Measurements from ENCODE around the gene TMEM88.

Gene TMEM88

GRCh38 chr17:7839190-7839875 is 15.5 kb upstream of the TMEM88 start:
- Histone ChIP-seq H3K4me1 (ENCODE audit: control insufficient read depth, insufficient read depth, low read length) (peaks cover 65% of the 10 kb centered on the region), H3K27me3 (ENCODE audit: control insufficient read depth in 1 of 2, insufficient read depth in 2 of 2, low read length in 2 of 2) (no peaks in the 10 kb centered on the region), H3K27ac (ENCODE audit: low read length) (peak overlapping the region; percentile 49), H3K36me3 (ENCODE audit: control insufficient read depth in 2 of 2, insufficient read depth in 2 of 2, low read length in 2 of 2) (peaks cover 3 to 10% of the 10 kb centered on the region in 2 donors), H3K9me3 (ENCODE audit: control insufficient read depth in 2 of 2, low read length in 2 of 2) (no peaks in the 10 kb centered on the region), H3K9ac (ENCODE audit: low read length in 2 of 2) (no peak overlapping the region), H3K4me3 (ENCODE audit: low read length in 2 of 2) (no peak overlapping the region)

- Histone ChIP-seq H3K36me3 (ENCODE audit: control insufficient read depth in 2 of 2, insufficient read depth in 2 of 2, low read length in 2 of 2) (peaks cover 3 to 10% of the 10 kb centered on the region in 2 donors), H3K27me3 (ENCODE audit: control insufficient read depth in 1 of 2, insufficient read depth in 2 of 2, low read length in 2 of 2) (no peaks in the 10 kb centered on the region), H3K4me1 (ENCODE audit: control insufficient read depth, insufficient read depth, low read length) (peaks cover 70% of the 10 kb centered on the region), H3K9ac (ENCODE audit: low read length in 2 of 2) (no peak overlapping the region), H3K4me3 (ENCODE audit: low read length in 2 of 2) (no peak overlapping the region), H3K9me3 (ENCODE audit: control insufficient read depth in 2 of 2, low read length in 2 of 2) (no peaks in the 10 kb centered on the region), H3K27ac (ENCODE audit: low read length) (peak overlapping the region; percentile 49)
Observed at GRCh38 chr17:7839876-7840261, 15.0 kb upstream of the TMEM88 start.

DNA sequence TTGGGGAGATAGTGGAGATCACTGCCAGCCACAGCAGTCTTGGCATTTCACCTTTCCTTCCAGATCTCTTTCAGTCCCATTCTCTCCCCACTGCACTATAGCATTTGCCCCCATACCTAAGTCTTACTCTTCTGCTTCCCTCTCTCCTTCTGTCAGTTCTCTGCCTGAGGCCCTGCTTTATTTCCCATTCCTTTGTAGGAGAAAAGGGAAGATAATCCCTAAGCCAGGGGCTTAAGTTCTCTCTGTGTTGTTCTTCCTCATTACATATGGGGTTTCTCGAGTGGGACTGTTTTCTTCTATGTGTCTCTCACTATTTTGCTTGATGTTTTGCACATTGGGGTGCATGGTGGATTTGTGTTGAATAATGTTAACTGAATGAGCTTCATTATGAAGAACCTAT is 14.4 kb upstream of the TMEM88 start:
- peak overlapping the region; percentile 92 for H3K27ac ChIP-seq (ENCODE audit: low read length)
- no peaks in the 10 kb centered on the region for H3K27me3 ChIP-seq (ENCODE audit: control insufficient read depth in 1 of 2, insufficient read depth in 2 of 2, low read length in 2 of 2)
- H3K9me3 ChIP-seq (ENCODE audit: control insufficient read depth in 2 of 2, low read length in 2 of 2), result no peaks in the 10 kb centered on the region
- H3K4me1 ChIP-seq (ENCODE audit: control insufficient read depth, insufficient read depth, low read length), result peaks cover 76% of the 10 kb centered on the region
- H3K4me3 ChIP-seq (ENCODE audit: low read length in 2 of 2), result no peak overlapping the region
- peaks cover 3 to 10% of the 10 kb centered on the region in 2 donors for H3K36me3 ChIP-seq (ENCODE audit: control insufficient read depth in 2 of 2, insufficient read depth in 2 of 2, low read length in 2 of 2)
- H3K9ac ChIP-seq (ENCODE audit: low read length in 2 of 2), result peak overlapping the region in 1 of 2 donors; percentile 98

- peak overlapping the region; percentile 92 for H3K27ac ChIP-seq (ENCODE audit: low read length)
- peak overlapping the region; percentile 69 to 87 for H3K4me3 ChIP-seq (ENCODE audit: low read length in 2 of 2)
- no peaks in the 10 kb centered on the region for H3K9me3 ChIP-seq (ENCODE audit: control insufficient read depth in 2 of 2, low read length in 2 of 2)
- H3K36me3 ChIP-seq (ENCODE audit: control insufficient read depth in 2 of 2, insufficient read depth in 2 of 2, low read length in 2 of 2), result peaks cover 3 to 13% of the 10 kb centered on the region in 2 donors
- H3K4me1 ChIP-seq (ENCODE audit: control insufficient read depth, insufficient read depth, low read length), result peaks cover 77% of the 10 kb centered on the region
- H3K27me3 ChIP-seq (ENCODE audit: control insufficient read depth in 1 of 2, insufficient read depth in 2 of 2, low read length in 2 of 2), result no peaks in the 10 kb centered on the region
- H3K9ac ChIP-seq (ENCODE audit: low read length in 2 of 2), result peak overlapping the region; percentile 72 to 98
Observed at GRCh38 chr17:7840875-7841274, 14.0 kb upstream of the TMEM88 start.

DNA sequence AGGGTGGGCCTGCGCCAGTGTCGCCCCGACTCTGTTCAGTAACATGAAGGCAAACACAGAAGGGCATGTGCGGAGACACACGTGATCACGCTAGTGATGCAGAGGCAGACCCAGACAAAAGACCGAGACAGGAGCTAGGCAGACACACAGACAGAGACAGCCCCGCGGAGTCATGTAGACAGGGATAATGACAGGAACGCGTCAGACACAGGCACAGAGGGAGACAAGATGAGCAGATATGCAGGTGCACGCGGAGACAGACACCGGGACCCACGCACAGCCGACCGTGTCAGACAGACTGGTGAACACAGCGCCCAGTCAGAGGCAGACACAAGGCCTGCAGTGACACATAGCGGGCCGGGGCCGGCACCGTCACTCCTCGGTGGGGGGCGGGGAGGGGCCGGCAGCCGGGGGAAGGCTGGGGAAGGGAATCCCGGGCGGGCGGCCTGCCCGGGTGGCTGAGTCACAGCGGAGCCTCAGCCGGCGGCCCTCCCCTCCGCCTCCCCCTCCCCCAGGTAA is 13.4 kb upstream of the TMEM88 start:
- H3K4me1 ChIP-seq (ENCODE audit: control insufficient read depth, insufficient read depth, low read length), result peaks cover 72% of the 10 kb centered on the region
- no peaks in the 10 kb centered on the region for H3K27me3 ChIP-seq (ENCODE audit: control insufficient read depth in 1 of 2, insufficient read depth in 2 of 2, low read length in 2 of 2)
- H3K9me3 ChIP-seq (ENCODE audit: control insufficient read depth in 2 of 2, low read length in 2 of 2), result no peaks in the 10 kb centered on the region
- peak overlapping the region; percentile 69 to 87 for H3K4me3 ChIP-seq (ENCODE audit: low read length in 2 of 2)
- peaks cover 8 to 15% of the 10 kb centered on the region in 2 donors for H3K36me3 ChIP-seq (ENCODE audit: control insufficient read depth in 2 of 2, insufficient read depth in 2 of 2, low read length in 2 of 2)
- H3K9ac ChIP-seq (ENCODE audit: low read length in 2 of 2), result peak overlapping the region; percentile 72 to 98
- peak overlapping the region; percentile 92 for H3K27ac ChIP-seq (ENCODE audit: low read length)

- peak overlapping the region; percentile 69 to 87 for H3K4me3 ChIP-seq (ENCODE audit: low read length in 2 of 2)
- H3K9me3 ChIP-seq (ENCODE audit: control insufficient read depth in 2 of 2, low read length in 2 of 2), result no peaks in the 10 kb centered on the region
- peaks cover 67% of the 10 kb centered on the region for H3K4me1 ChIP-seq (ENCODE audit: control insufficient read depth, insufficient read depth, low read length)
- no peaks in the 10 kb centered on the region for H3K27me3 ChIP-seq (ENCODE audit: control insufficient read depth in 1 of 2, insufficient read depth in 2 of 2, low read length in 2 of 2)
- peaks cover 11 to 16% of the 10 kb centered on the region in 2 donors for H3K36me3 ChIP-seq (ENCODE audit: control insufficient read depth in 2 of 2, insufficient read depth in 2 of 2, low read length in 2 of 2)
- peak overlapping the region; percentile 92 for H3K27ac ChIP-seq (ENCODE audit: low read length)
- H3K9ac ChIP-seq (ENCODE audit: low read length in 2 of 2), result peak overlapping the region; percentile 87 to 98
Observed at GRCh38 chr17:7841915-7842379, 12.9 kb upstream of the TMEM88 start.

DNA sequence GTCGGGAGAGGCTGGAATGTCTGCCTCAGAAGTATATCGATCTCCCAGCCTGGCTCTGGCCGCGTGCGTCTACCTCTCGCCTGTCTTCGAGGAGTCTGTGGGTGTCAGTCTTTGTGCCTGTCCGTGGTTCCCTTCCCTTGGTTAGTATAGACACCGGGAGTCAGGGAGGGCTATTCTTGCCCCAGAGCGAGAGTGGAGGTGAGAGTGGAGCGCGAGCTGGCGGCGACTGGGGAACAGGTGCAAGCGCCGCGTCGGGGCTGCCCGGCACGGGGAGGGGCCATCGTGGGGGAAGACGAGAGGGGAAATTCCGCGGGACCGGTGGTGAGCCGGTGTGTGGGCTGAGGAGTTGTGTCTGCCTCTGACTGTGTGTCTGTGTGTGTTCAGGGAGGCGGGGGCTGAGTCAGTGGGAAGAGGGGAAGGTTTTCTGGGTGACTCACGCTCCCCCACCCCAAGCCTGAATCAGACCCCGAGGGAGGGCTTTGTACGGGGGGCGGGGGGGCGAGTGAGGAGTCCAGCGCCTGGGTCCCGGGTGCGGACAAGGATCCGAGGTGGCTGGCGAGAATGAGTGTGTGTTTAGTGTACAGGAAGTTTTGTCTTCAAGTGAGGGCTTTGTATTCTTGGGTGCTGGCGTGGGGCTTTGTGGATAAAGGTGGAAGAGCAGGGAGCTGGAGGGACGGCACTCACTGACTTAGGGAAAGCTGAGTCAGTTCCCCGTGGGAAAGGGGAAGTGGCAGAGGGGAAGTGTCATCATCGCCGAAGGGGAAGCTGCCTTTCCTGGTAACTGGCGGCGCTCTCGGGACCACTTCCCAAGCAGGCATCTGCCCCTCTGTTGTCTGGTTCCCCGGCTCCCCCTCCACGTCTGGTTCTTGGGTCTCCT is 12.2 kb upstream of the TMEM88 start:
- H3K9me3 ChIP-seq (ENCODE audit: control insufficient read depth in 2 of 2, low read length in 2 of 2), result no peaks in the 10 kb centered on the region
- peak overlapping the region; percentile 92 for H3K27ac ChIP-seq (ENCODE audit: low read length)
- peaks cover 16 to 18% of the 10 kb centered on the region in 2 donors for H3K36me3 ChIP-seq (ENCODE audit: control insufficient read depth in 2 of 2, insufficient read depth in 2 of 2, low read length in 2 of 2)
- H3K4me1 ChIP-seq (ENCODE audit: control insufficient read depth, insufficient read depth, low read length), result peaks cover 60% of the 10 kb centered on the region
- H3K4me3 ChIP-seq (ENCODE audit: low read length in 2 of 2), result peak overlapping the region; percentile 69 to 87
- peak overlapping the region; percentile 87 to 98 for H3K9ac ChIP-seq (ENCODE audit: low read length in 2 of 2)
- H3K27me3 ChIP-seq (ENCODE audit: control insufficient read depth in 1 of 2, insufficient read depth in 2 of 2, low read length in 2 of 2), result no peaks in the 10 kb centered on the region

DNA sequence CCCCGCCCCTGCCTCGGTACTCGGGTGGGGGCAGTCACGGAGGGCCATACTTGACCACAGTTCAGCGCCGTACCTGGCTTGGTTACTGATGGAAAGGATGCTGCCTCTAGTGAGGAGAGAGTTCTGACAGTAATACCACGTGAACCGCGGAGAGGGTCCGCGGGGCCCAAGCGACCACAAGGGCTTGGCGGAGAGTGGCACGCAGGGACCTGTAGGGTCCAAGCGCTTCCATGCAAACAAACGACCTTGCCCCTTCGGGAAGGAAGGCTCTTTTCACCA is 11.7 kb upstream of the TMEM88 start:
- H3K4me1 ChIP-seq (ENCODE audit: control insufficient read depth, insufficient read depth, low read length), result peaks cover 58% of the 10 kb centered on the region

GRCh38 chr17:7843536-7844291 is 11.2 kb upstream of the TMEM88 start:
- Histone ChIP-seq H3K36me3 (ENCODE audit: control insufficient read depth in 2 of 2, insufficient read depth in 2 of 2, low read length in 2 of 2) (peaks cover 19 to 20% of the 10 kb centered on the region in 2 donors), H3K4me1 (ENCODE audit: control insufficient read depth, insufficient read depth, low read length) (peaks cover 54% of the 10 kb centered on the region)

More for the DNA sequence above, 11.7 kb upstream of the TMEM88 start:
- H3K9me3 ChIP-seq (ENCODE audit: control insufficient read depth in 2 of 2, low read length in 2 of 2), result no peaks in the 10 kb centered on the region
- H3K27me3 ChIP-seq (ENCODE audit: control insufficient read depth in 1 of 2, insufficient read depth in 2 of 2, low read length in 2 of 2), result no peaks in the 10 kb centered on the region
- peak overlapping the region; percentile 78 to 98 for H3K9ac ChIP-seq (ENCODE audit: low read length in 2 of 2)
- peak overlapping the region; percentile 92 for H3K27ac ChIP-seq (ENCODE audit: low read length)
- peaks cover 19 to 20% of the 10 kb centered on the region in 2 donors for H3K36me3 ChIP-seq (ENCODE audit: control insufficient read depth in 2 of 2, insufficient read depth in 2 of 2, low read length in 2 of 2)
- peak overlapping the region; percentile 69 to 87 for H3K4me3 ChIP-seq (ENCODE audit: low read length in 2 of 2)

More at GRCh38 chr17:7843536-7844291, 11.2 kb upstream of the TMEM88 start:
- Histone ChIP-seq H3K9me3 (ENCODE audit: control insufficient read depth in 2 of 2, low read length in 2 of 2) (no peaks in the 10 kb centered on the region), H3K9ac (ENCODE audit: low read length in 2 of 2) (peak overlapping the region; percentile 79 to 98), H3K4me3 (ENCODE audit: low read length in 2 of 2) (peak overlapping the region; percentile 69 to 87), H3K27me3 (ENCODE audit: control insufficient read depth in 1 of 2, insufficient read depth in 2 of 2, low read length in 2 of 2) (no peaks in the 10 kb centered on the region), H3K27ac (ENCODE audit: low read length) (peak overlapping the region; percentile 92)

All from stomach smooth muscle (tissue), 2 donors.